Measurements from ENCODE around the gene NPR1. TPM values are rescaled to one million over a fixed set of nuclear protein-coding genes. Genes with fewer than 3 reads are reported as not detected.

The NPR1 gene
- total and polyA plus RNA-seq, 10 donors = 0.83 to 5.1 (median 2.7) TPM

DNA sequence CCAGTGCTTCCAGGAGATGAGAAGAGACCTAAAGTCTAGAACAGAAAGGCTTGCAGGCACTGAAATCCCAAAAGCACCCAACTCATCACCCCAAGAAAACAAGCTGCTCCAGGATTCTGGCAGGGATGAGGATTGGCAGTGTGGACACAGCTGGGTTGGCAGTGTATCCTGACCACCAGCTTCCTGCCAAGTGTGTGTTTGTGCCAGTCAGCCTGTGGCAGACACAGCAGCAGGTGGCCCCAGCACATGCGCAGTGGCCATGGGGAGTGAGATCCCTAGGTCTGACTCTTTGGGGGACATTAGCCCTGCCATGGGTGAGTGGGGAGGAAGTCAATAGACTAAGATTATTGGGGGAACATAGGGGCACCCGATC, 28.6 kb upstream of the NPR1 start:
- WGBS, 5 donors = 63 to 89% (median 83%) methylated on average over 2 of the region's 2 CpGs
- intact Hi-C loops (cut with DNase I; ENCODE audit: low total_unique reads) = no loop called here
- Histone ChIP-seq H3K36me3 (peaks cover 0 to 32% (median 24%) of the 10 kb centered on the region in 6 donors), H3K4me1 (peaks cover 0 to 44% (median 22%) of the 10 kb centered on the region in 6 donors), H3K27ac (peak overlapping the region in 1 of 8 donors; percentile 53), H3K9me3 (no peaks in the 10 kb centered on the region), H3K4me3 (no peak overlapping the region), H3K27me3 (replicated peaks in 1 of 7) (no peaks in the 10 kb centered on the region)
- DNase-seq = no peak
- TF ChIP-seq POLR2AphosphoS5 (IDR thresholded peaks at IDR 0.05) = peak in 2 of 3 donors; percentile 41 to 57
- TF ChIP-seq, protein P1, sequence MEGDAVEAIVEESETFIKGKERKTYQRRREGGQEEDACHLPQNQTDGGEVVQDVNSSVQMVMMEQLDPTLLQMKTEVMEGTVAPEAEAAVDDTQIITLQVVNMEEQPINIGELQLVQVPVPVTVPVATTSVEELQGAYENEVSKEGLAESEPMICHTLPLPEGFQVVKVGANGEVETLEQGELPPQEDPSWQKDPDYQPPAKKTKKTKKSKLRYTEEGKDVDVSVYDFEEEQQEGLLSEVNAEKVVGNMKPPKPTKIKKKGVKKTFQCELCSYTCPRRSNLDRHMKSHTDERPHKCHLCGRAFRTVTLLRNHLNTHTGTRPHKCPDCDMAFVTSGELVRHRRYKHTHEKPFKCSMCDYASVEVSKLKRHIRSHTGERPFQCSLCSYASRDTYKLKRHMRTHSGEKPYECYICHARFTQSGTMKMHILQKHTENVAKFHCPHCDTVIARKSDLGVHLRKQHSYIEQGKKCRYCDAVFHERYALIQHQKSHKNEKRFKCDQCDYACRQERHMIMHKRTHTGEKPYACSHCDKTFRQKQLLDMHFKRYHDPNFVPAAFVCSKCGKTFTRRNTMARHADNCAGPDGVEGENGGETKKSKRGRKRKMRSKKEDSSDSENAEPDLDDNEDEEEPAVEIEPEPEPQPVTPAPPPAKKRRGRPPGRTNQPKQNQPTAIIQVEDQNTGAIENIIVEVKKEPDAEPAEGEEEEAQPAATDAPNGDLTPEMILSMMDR (IDR thresholded peaks at IDR 0.05 in 8 of 11, conservative IDR thresholded peaks at IDR 0.05 in 3 of 11) = no peak

DNA sequence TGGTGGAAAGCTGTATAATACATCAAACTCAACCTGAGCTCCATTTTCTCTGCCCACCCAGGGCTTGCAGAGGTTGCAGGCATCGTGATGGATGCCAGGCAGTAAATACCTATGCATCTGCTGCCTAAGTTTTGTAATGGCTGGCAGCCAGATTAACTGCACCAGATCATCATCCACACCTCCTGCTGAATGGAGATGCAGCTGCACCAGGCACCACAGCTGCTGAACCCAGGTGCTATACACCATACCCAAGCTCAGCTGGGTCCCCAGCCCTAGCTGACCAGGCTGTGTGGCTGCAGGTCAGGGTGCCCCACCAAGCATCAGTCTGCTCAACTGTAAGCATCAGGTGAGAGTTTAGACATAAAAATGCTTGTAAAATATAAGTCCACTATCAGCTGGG, 26.7 kb upstream of the NPR1 start:
- Histone ChIP-seq H3K9me3 (no peaks in the 10 kb centered on the region), H3K4me3 (no peak overlapping the region), H3K27me3 (replicated peaks in 1 of 7) (no peaks in the 10 kb centered on the region), H3K27ac (no peak overlapping the region), H3K36me3 (peaks cover 0 to 12% (median 5%) of the 10 kb centered on the region in 6 donors), H3K4me1 (peaks cover 0 to 25% (median 12%) of the 10 kb centered on the region in 6 donors)
- TF ChIP-seq POLR2A (IDR thresholded peaks at IDR 0.05) = no peak
- TF ChIP-seq, protein P1 (IDR thresholded peaks at IDR 0.05 in 8 of 11, conservative IDR thresholded peaks at IDR 0.05 in 3 of 11) = no peak
- intact Hi-C loops (cut with DNase I; ENCODE audit: low total_unique reads) = no loop called here
- DNase-seq = no peak
- WGBS, 5 donors = 82 to 100% (median 92%) methylated on average over 1 of the region's 1 CpG

DNA sequence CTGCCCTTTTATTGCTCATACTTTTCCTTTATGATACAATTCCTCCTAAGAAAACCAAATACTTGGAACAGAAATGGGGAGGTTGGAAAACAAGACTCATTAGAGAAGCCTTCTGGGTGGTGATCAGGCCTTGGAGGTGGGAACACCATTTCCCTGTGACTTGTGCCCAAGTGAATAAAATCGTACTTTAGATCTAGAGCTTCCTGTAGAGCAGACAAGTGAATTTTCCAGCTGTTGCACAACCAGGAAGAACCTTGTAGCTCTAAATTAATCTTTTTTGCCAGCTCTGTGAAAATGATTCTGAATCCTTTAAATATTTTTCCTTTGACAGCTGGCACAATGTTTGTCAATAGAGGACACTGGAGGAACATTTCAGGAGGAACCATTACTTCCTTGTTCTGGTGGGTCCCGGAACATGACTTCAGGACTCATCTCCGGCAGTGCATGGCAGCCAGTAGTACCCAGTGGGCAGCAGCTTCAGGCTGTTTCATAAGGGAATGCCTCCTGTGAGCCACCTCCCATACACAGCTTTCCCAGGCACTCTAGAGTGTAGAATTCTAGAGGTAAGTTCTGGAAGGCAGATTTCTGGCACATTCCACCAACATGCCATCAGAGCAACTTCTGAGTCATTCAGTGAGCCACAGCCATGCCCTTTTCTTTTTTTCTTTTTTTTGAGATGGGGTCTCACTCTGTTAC, 25.5 kb upstream of the NPR1 start:
- Histone ChIP-seq H3K4me3 (no peak overlapping the region), H3K27me3 (replicated peaks in 1 of 7) (no peaks in the 10 kb centered on the region), H3K27ac (peak overlapping the region in 6 of 8 donors; percentile 9 to 81 (median 70)), H3K9me3 (no peaks in the 10 kb centered on the region), H3K36me3 (peaks cover 0 to under 1% (median 0%) of the 10 kb centered on the region in 6 donors), H3K4me1 (peaks cover 0 to 21% (median 11%) of the 10 kb centered on the region in 6 donors)
- DNase-seq = no peak
- WGBS, 5 donors = 27 to 73% (median 50%) methylated on average over 3 of the region's 3 CpGs
- intact Hi-C loops (cut with DNase I; ENCODE audit: low total_unique reads) = no loop called here
- no peak for TF ChIP-seq POLR2A (IDR thresholded peaks at IDR 0.05)

DNA sequence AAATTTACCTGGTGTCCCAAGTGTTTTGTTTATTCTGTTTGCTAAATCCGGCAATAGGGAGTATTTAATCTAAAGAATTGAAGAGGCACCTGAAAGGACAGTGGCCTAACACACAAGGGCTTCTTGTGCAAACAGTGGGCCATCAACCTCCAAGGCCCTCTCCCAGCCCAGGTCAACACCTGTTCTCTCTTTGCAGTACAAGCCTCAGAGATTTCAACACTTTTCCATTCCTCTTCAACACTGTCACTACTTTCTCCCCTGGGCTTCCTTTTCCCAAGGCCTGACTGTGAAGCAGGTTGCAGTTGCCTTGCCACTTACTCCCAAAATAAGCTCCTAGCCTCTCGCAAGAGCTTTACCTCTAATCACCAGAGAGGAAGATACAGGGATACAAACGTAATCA, 23.2 kb upstream of the NPR1 start:
- intact Hi-C loops (cut with DNase I; ENCODE audit: low total_unique reads) = no loop called here
- WGBS, 5 donors = 86 to 96% (median 93%) methylated on average over 3 of the region's 3 CpGs
- H3K4me1 ChIP-seq = peaks cover 9 to 38% (median 24%) of the 10 kb centered on the region in 6 donors
- no peaks in the 10 kb centered on the region for H3K27me3 ChIP-seq (replicated peaks in 1 of 7)
- H3K27ac ChIP-seq = no peak overlapping the region
- H3K36me3 ChIP-seq = peaks cover 0 to 9% (median 0%) of the 10 kb centered on the region in 6 donors
- no peak for DNase-seq
- no peaks in the 10 kb centered on the region for H3K9me3 ChIP-seq
- no peak overlapping the region for H3K4me3 ChIP-seq
- TF ChIP-seq, protein P1 (IDR thresholded peaks at IDR 0.05 in 8 of 11, conservative IDR thresholded peaks at IDR 0.05 in 3 of 11) = no peak
- TF ChIP-seq POLR2AphosphoS5 (IDR thresholded peaks at IDR 0.05) (no peak), POLR2A (IDR thresholded peaks at IDR 0.05) (no peak)
